Endothelial cell of umbilical vein (primary cell): ENCODE measurements around the gene ILKAP. TPM values are rescaled to one million over a fixed set of nuclear protein-coding genes. Genes with fewer than 3 reads are reported as not detected.

Experiments used
- BruUV-seq: library from RNA; stranded (reverse); fragments of 400-500 nt; replicated peaks from 2 replicates; lab custom pipeline; 2021; lab: Mats Ljungman, UMichigan
- CTCF ChIA-PET: fragments of 300-600, 350-600 bp; sonication (Branson Sonifier 250); formaldehyde crosslinking; loops from one replicate; lab custom pipeline; 2021; ENCODE audit warnings: antibody characterized with exemption, inconsistent platforms; lab: Charles Lee
- POLR2A ChIA-PET: fragments of 300-600, 350-600 bp; sonication (Branson Sonifier 250); formaldehyde crosslinking; loops from one replicate; lab custom pipeline; 2021; ENCODE audit warnings: antibody characterized with exemption, inconsistent platforms; lab: Charles Lee
- DNase-seq: peaks from one replicate; pipeline ENCODE4 v3.0.0-alpha.2; 2011; ENCODE audit warnings: low read depth, low spot score
- FAIRE-seq: peaks from 2 replicates; lab custom pipeline; 2011; peaks lifted over from hg19 to GRCh38; lab: Jason Lieb, UNC
- H2AFZ ChIP-seq: 2 replicates; pipeline ENCODE4 v1.6.0; 2012; ENCODE audit warnings: low read depth, low read length, control low read depth, inconsistent platforms
- H3K27ac ChIP-seq: 2 replicates; pipeline ENCODE4 v1.5.1; 2011; ENCODE audit warnings: low read depth, mild to moderate bottlenecking, control low read depth, low read length, moderate library complexity; ENCODE audit not compliant: insufficient read depth
- H3K27me3 ChIP-seq, 2 experiments: 2 replicates each; pipeline versions ENCODE4 v1.6.0 to v1.6.1; 2011; ENCODE audit warnings: low read length in 2 of 2, mixed read lengths in 1 of 2; ENCODE audit not compliant: control insufficient read depth in 2 of 2, insufficient read depth in 2 of 2
- H3K36me3 ChIP-seq, 2 experiments: 2 replicates in 1 of 2; 3 replicates in 1 of 2; pipeline ENCODE4 v1.5.1; 2011; ENCODE audit warnings: low read length in 2 of 2, mild to moderate bottlenecking in 1 of 2, moderate library complexity in 1 of 2; ENCODE audit not compliant: control insufficient read depth in 2 of 2, insufficient read depth in 2 of 2; ENCODE audit errors: extremely low read depth in 1 of 2
- H3K4me1 ChIP-seq: 3 replicates; pipeline ENCODE4 v1.5.1; 2011; ENCODE audit warnings: mild to moderate bottlenecking, low read length; ENCODE audit not compliant: control insufficient read depth, insufficient read depth; ENCODE audit errors: extremely low read depth
- H3K4me2 ChIP-seq: 2 replicates; pipeline ENCODE4 v1.6.1; 2011; ENCODE audit warnings: low read length, control low read depth, mixed read lengths; ENCODE audit not compliant: insufficient read depth
- H3K4me3 ChIP-seq, 3 experiments: fragments of 200-600 bp in 1 of 3; sonication (generic), shearing (Covaris generic) in 1 of 3; replicated peaks in 1 of 3; 2 replicates each; pipeline ENCODE4 v1.5.1; 2011 to 2016; ENCODE audit warnings: control low read depth in 3 of 3, low read length in 3 of 3, mild to moderate bottlenecking in 2 of 3, inconsistent platforms in 1 of 3, low read depth in 1 of 3, moderate library complexity in 1 of 3; ENCODE audit not compliant: insufficient read depth in 1 of 3
- H3K79me2 ChIP-seq: 2 replicates; pipeline ENCODE4 v1.6.0; 2012; ENCODE audit warnings: low read length, inconsistent platforms; ENCODE audit not compliant: control insufficient read depth, insufficient read depth
- H3K9ac ChIP-seq: replicated peaks from 2 replicates; pipeline ENCODE3; 2011; ENCODE audit warnings: low read length, control low read depth; ENCODE audit not compliant: insufficient read depth; ENCODE audit errors: extremely low read depth
- H3K9me1 ChIP-seq: replicated peaks from 3 replicates; pipeline ENCODE4 v1.6.0; 2011; ENCODE audit warnings: mild to moderate bottlenecking, low read length; ENCODE audit not compliant: control insufficient read depth, insufficient read depth; ENCODE audit errors: extremely low read depth
- H3K9me3 ChIP-seq: replicated peaks from 2 replicates; pipeline ENCODE4 v1.5.1; 2012; ENCODE audit warnings: low read length, inconsistent platforms; ENCODE audit not compliant: control insufficient read depth, insufficient read depth
- H4K20me1 ChIP-seq: replicated peaks from 2 replicates; pipeline ENCODE3; 2011; ENCODE audit warnings: mild to moderate bottlenecking, low read length; ENCODE audit not compliant: control insufficient read depth, insufficient read depth; ENCODE audit errors: extremely low read depth
- CTCF ChIP-seq, 2 donors: IDR thresholded peaks; 1 replicate in 1 of 2; 2 replicates in 1 of 2; pipeline ENCODE4 v1.5.1; 2011; ENCODE audit warnings: low read length in 2 of 2, mild to moderate bottlenecking in 2 of 2, moderate library complexity in 2 of 2, control low read depth in 1 of 2, inconsistent platforms in 1 of 2, low read depth in 1 of 2; ENCODE audit not compliant: insufficient read depth in 1 of 2; ENCODE audit errors: extremely low read depth in 1 of 2
- EZH2 ChIP-seq: IDR thresholded peaks from 2 replicates; pipeline ENCODE4 v1.6.1; 2012; ENCODE audit warnings: borderline replicate concordance, low read depth, mild to moderate bottlenecking, moderate library complexity, low read length, inconsistent platforms; ENCODE audit not compliant: severe bottlenecking
- FOS ChIP-seq: IDR thresholded peaks from 2 replicates; pipeline ENCODE4 v1.6.1; 2011; ENCODE audit warnings: mild to moderate bottlenecking, low read length, moderate library complexity, borderline replicate concordance; ENCODE audit not compliant: insufficient read depth
- GATA2 ChIP-seq: IDR thresholded peaks from 2 replicates; pipeline ENCODE4 v1.7.0; 2011; ENCODE audit warnings: low read depth, mild to moderate bottlenecking, moderate library complexity, mixed read lengths, low read length; ENCODE audit not compliant: insufficient read length, insufficient read depth
- JUN ChIP-seq: IDR thresholded peaks from 2 replicates; pipeline ENCODE4 v1.6.1; 2011; ENCODE audit warnings: borderline replicate concordance, low read depth; ENCODE audit not compliant: insufficient read length, insufficient read depth
- MAX ChIP-seq: IDR thresholded peaks from 2 replicates; pipeline ENCODE4 v1.6.1; 2011; ENCODE audit not compliant: insufficient read depth, insufficient read length
- MYC ChIP-seq: IDR thresholded peaks from one replicate; pipeline ENCODE4 v1.6.1; 2011; ENCODE audit warnings: mild to moderate bottlenecking, low read depth, low read length
- POLR2A ChIP-seq: IDR thresholded peaks from 2 replicates; pipeline ENCODE4 v1.6.1; 2012; ENCODE audit warnings: low read depth, mild to moderate bottlenecking, control low read depth, low read length
- POLR2AphosphoS5 ChIP-seq: IDR thresholded peaks from 2 replicates; pipeline ENCODE4 v1.6.1; 2012; ENCODE audit warnings: low read depth, mild to moderate bottlenecking, control low read depth, low read length, moderate library complexity; ENCODE audit not compliant: insufficient read depth
- dilution Hi-C: fragments of 300-500 bp; cut with MboI; formaldehyde crosslinking; loops from one replicate; pipeline ENCODE4 v1.15.0; 2019; ENCODE audit warnings: low sequenced_read_pairs; ENCODE audit not compliant: extremely low pct_ligation_motif_present
- intact Hi-C: fragments of 100-400 bp; cut with micrococcal nuclease; formaldehyde crosslinking; loops from one replicate; pipeline ENCODE4 v1.10.0; 2022
- polyA plus RNA-seq, 4 experiments: library from polyadenylated mRNA; depleted of rRNA in 3 of 4; stranded (reverse) in 3 of 4; unstranded in 1 of 4; fragments of >200 nt; gene quantifications; 2 replicates each; pipeline versions ENCODE4 v1.2.1 to v1.2.3, GENCODE V29; 2011 to 2012; ENCODE audit warnings: missing spikeins in 1 of 4
- total RNA-seq: library from RNA; stranded (reverse); gene quantifications from 2 replicates; pipeline ENCODE4 v1.2.3, GENCODE V29; 2021

ILKAP gene
- total and polyA plus RNA-seq, 2 donors (not counting 3 experiments of a cell fraction or from before 2014, with no cell fraction given), result 49.2 to 49.8 TPM

DNA sequence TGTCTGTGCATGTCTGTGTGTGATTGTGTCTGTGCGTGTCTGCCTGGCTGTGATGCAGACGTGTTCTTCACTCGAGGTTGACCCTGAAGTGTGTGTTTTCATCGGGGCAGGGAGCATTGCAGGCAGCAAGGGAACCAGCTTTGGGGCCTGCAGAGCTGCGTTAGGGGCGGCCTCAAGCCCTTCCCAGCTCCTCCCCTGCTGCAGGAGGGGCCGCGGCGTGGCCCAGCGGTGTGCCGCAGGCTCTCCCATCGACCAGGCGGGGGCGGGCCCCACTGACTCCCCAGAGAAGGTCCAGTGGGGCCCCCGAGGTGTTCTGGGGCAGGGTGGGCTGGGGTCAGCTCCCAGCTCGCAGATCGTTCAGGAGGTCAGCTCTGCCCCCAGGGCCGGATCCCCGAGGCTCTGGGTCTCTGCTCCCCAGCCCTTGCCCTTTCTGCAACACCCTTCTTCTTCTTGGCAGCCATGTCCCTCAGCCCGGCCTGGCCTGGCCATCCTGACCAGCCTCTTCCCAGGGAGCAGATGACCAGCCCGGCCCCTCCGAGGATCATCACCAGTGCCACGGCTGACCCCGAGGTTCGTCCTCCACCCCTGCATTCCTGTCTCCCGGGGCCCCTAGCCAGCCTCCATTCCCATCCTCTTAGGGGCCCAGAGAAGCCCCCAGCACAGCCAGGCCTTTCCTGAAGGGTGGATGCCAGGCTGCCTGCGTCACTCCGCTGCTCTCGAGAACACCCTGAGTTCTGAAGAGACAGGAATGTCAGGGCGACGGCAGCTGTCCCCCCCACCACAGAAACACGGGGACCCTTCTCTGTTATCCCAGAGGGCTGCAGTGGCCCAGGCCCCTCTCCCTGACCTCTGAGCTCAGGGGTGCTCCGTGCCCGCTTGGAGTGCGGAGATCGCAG, 76.1 kb downstream of the ILKAP start:
- Histone ChIP-seq H3K79me2 (no peaks in the 10 kb centered on the region), H3K4me3 (no peak overlapping the region), H3K9me3 (no peaks in the 10 kb centered on the region), H3K4me2 (no peak overlapping the region), H4K20me1 (no peaks in the 10 kb centered on the region), H3K4me1 (no peaks in the 10 kb centered on the region), H3K9me1 (no peaks in the 10 kb centered on the region), H3K27me3 (no peaks in the 10 kb centered on the region), H3K27ac (no peak overlapping the region), H3K36me3 (no peaks in the 10 kb centered on the region), H2AFZ (no peak overlapping the region), H3K9ac (no peak overlapping the region)
- no TSS peak for BruUV-seq
- FAIRE-seq, result no peak
- TF ChIP-seq MYC, result no peak
- TF ChIP-seq POLR2AphosphoS5, result no peak
- TF ChIP-seq JUN, result no peak
- no peak for TF ChIP-seq MAX
- no peak for TF ChIP-seq GATA2
- no peak for TF ChIP-seq CTCF (IDR thresholded peaks at IDR 0.05; ENCODE audit: extremely low read depth in 1 of 2, insufficient read depth in 1 of 2, low read depth in 1 of 2, low read length in 2 of 2)
- TF ChIP-seq POLR2A, result no peak
- TF ChIP-seq FOS, result no peak
- no peak for TF ChIP-seq EZH2
- dilution Hi-C loops (no loop called here), intact Hi-C loops (no loop called here)
- ChIA-PET POLR2A (interaction anchor here (0.7 kb wide), 1 partner anchor 11 kb away, joined by 7 read pairs; no protein-coding TSS in a partner anchor), CTCF (interaction anchor here (0.7 to 1.0 kb wide), 3 partner anchors 10 to 204 kb away, joined by 3 to 5 read pairs (median 3); no protein-coding TSS in a partner anchor)
- DNase-seq, result no peak
